GM18951 (cell line): ENCODE measurements around the gene PRSS50.

Experiments used
- POLR2A ChIP-seq: IDR thresholded peaks from 4 replicates; pipeline ENCODE4 v1.6.1; 2011; ENCODE audit warnings: mild to moderate bottlenecking; ENCODE audit not compliant: insufficient read length, insufficient read depth; ENCODE audit errors: extremely low read depth
- in situ Hi-C: fragments of 300-500 bp; cut with MboI; formaldehyde crosslinking; loops from one replicate; pipeline ENCODE4 v1.12.0; 2022; ENCODE audit warnings: low sequenced_read_pairs, mixed read lengths, inconsistent platforms; ENCODE audit not compliant: unreplicated experiment

The PRSS50 gene

DNA sequence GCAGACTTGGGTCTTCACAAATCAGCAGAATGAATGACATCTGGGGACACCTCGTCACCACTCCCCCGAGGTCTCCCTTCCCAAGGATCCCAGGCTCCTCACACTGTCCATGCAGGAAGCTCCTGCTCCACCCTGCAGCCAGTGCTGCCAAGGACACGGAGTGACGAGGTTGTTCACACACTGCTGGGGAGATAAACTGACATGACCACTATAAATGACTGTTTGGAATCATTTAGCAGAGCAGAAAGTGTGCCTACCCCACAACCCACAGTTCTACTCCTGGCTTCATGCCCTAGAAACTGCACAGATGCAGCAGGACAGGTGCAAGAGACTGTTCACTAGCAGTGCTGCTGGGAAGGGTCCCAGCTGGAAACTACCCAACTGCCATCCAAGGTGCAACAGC lies 19.7 kb upstream of the PRSS50 start:
- in situ Hi-C loops, result no loop called here
- TF ChIP-seq POLR2A, result no peak

- in situ Hi-C loops, result no loop called here
- no peak for TF ChIP-seq POLR2A
Observed at GRCh38 chr3:46736006-46736872, 18.6 kb upstream of the PRSS50 start.

DNA sequence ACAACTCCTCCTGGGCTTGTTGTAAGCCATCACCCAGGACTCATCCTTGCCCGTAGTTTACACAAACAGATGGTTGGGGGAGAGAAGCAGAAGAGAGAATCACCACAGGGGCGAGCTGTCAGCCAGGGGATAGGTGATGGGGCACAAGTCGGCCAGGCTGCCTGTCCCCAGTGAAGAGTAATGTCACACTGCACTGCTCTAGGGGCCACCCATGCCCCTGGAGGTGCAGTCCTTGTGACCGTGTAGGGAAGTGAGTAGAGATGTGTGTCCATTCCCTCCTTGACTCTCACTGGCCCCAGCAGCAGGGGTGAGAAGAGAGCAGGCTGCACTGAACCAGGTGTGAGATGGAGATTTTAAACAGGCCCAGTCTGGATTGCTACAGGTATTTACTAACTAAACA lies 17.1 kb upstream of the PRSS50 start:
- no peak for TF ChIP-seq POLR2A

GRCh38 chr3:46733026-46733800 lies 15.5 kb upstream of the PRSS50 start:
- in situ Hi-C loops, result no loop called here
- TF ChIP-seq POLR2A, result no peak

More for the DNA sequence above, 17.1 kb upstream of the PRSS50 start:
- in situ Hi-C loops, result no loop called here

DNA sequence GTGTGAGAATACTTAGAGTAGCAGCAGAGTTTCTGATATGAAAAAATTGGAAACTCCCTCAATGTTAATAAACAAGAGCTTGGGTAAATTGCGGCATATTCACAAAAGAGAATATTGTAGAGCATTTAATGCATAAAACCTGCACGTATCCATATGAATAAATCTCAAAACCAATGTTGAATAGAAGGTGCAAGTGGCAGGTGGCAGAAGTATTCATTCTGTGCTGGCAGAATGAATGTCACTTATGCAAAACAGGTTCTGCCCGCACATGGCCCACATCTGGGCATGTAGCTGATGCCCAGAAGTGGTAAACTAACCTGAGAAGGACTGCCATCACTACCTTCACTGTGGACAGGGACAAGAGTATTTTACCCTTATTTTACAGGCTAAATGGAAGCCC lies 14.1 kb upstream of the PRSS50 start:
- in situ Hi-C loops, result no loop called here
- no peak for TF ChIP-seq POLR2A

GRCh38 chr3:46730819-46731218 lies 13.2 kb upstream of the PRSS50 start:
- no peak for TF ChIP-seq POLR2A
- in situ Hi-C loops, result no loop called here

DNA sequence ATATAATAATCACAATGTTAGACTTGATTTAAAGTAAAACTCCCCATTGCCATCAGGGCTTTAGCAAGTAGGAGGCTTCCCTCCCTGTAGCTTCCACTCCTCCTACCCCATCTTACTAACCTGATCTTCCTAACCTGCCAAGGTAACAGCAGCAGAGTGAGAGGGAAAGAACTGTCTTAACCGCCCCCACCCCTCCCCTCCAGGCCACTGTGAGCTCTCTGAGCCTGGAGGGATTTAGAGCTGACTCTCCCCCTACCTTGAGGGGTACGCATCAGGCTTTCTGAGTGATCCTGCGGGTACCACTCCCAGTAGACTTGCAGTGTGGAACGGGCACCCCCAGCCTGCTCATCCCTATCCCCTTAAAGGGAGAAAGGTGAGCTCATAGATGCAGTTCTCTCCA lies 11.4 kb upstream of the PRSS50 start:
- in situ Hi-C loops, result no loop called here
- no peak for TF ChIP-seq POLR2A

GRCh38 chr3:46725621-46726314 lies 8.1 kb upstream of the PRSS50 start:
- TF ChIP-seq POLR2A, result no peak
- in situ Hi-C loops, result no loop called here

DNA sequence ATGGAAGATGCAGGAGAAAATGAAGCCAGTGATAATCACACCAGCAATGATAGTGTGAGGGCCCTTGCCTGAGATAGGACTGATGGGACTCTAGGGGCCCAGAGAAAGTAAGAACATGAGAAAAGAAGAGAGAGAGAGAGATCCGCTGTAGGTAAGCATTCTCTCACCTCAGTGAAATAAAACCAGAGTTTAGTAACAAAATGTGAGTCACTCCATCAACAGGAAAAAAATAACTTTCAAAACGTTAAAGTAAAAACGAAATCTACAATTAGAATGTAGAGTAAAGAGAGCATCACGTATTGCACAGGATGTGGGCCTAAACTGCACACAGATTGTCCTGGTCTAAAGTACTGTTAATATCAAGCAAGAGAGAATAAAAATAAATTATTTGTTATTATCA lies 6.8 kb upstream of the PRSS50 start:
- in situ Hi-C loops, result loop anchor here (25.0 kb wide), 1 partner anchor 613 kb away; no protein-coding TSS in a partner anchor
- TF ChIP-seq POLR2A, result no peak

DNA sequence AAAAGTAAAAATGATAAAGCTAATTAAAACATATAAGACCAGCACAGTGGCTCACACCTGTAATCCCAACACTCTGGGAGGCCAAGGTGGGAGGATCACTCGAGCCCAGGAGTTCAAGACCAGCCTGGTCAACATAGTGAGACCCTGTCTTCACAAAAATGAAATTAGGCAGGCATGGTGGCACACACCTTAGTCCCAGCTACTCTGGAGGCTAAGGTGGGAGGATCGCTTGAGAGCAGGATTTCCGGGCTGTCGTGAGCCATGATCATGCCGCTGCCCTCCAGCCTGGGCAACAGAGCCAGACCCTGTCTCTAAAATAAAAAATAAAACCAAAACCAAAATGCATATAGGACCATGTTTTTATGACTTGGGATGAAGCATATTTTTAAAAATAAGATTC lies 4.8 kb upstream of the PRSS50 start:
- TF ChIP-seq POLR2A, result no peak
- in situ Hi-C loops, result loop anchor here (25.0 kb wide), 1 partner anchor 615 kb away; no protein-coding TSS in a partner anchor

- no peak for TF ChIP-seq POLR2A
- in situ Hi-C loops, result loop anchor here (25.0 kb wide), 1 partner anchor 616 kb away; no protein-coding TSS in a partner anchor
Observed at GRCh38 chr3:46721009-46721408, 3.3 kb upstream of the PRSS50 start.

GRCh38 chr3:46719735-46720271 lies 2.1 kb upstream of the PRSS50 start:
- no peak for TF ChIP-seq POLR2A
- in situ Hi-C loops, result loop anchor here (25.0 kb wide), 1 partner anchor 617 kb away; no protein-coding TSS in a partner anchor
